GM12874 (cell line): ENCODE measurements around the gene PSMB11.

ENCODE experiments used
- TF ChIP-seq, protein P1 (sequence below): IDR thresholded peaks from 2 replicates; pipeline ENCODE4 v1.5.1; 2011; ENCODE audit warnings: low read depth, mild to moderate bottlenecking, control low read depth, low read length, moderate library complexity; ENCODE audit not compliant: insufficient read depth

PSMB11 gene

GRCh38 chr14:23047034-23047634, 5.1 kb downstream of the PSMB11 start:
- TF ChIP-seq, protein P1, sequence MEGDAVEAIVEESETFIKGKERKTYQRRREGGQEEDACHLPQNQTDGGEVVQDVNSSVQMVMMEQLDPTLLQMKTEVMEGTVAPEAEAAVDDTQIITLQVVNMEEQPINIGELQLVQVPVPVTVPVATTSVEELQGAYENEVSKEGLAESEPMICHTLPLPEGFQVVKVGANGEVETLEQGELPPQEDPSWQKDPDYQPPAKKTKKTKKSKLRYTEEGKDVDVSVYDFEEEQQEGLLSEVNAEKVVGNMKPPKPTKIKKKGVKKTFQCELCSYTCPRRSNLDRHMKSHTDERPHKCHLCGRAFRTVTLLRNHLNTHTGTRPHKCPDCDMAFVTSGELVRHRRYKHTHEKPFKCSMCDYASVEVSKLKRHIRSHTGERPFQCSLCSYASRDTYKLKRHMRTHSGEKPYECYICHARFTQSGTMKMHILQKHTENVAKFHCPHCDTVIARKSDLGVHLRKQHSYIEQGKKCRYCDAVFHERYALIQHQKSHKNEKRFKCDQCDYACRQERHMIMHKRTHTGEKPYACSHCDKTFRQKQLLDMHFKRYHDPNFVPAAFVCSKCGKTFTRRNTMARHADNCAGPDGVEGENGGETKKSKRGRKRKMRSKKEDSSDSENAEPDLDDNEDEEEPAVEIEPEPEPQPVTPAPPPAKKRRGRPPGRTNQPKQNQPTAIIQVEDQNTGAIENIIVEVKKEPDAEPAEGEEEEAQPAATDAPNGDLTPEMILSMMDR: no peak

DNA sequence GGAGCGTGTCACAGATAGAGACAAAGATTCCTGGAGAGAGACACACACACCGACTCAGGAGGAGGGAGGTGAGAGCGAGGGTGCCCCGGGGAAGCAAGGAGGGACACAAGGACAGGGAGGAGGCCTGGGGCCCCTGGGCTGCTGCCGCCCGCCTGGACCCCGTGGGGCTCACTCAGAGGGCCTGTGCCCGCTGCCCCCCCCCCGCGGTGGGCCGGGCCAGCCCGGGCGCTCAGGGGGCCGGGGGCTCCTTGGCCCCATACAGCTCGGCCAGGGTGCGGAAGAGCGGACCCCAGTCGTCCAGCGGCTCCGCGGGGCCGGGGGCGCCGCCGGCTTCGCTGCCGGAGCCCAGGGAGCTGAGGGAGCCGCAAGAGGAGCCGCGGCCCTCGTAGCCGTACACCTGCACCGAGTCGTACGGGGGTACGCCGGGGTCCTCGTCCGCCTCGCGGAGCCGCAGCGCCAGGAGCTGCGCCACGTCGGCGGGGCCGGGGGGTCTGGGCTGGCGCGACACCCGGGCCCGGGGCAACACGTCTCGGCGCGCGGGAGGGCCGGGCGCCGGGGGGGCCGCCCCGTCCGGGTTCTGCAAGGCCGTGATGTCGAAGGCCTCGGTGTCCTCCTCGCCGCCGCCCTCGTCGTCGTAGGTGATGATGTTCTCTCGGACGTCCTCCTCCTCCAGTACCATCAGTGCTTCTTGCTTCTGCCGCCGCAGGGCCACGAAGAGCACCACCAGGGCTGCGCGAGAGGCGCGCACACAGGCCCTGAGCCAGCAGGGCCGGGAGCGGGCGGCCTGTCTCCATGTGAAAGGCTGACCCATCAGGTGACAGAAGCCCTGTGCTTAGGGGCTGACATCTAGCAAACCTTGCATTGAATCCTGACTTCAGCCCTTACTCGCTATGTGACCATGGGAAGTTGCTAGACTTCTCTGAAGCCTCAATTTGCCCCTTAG, 6.0 kb downstream of the PSMB11 start:
- TF ChIP-seq, protein P1: no peak

GRCh38 chr14:23049011-23049410, 7.0 kb downstream of the PSMB11 start:
- TF ChIP-seq, protein P1: no peak

- TF ChIP-seq, protein P1: no peak
Measured at GRCh38 chr14:23051141-23052057, 9.4 kb downstream of the PSMB11 start.

GRCh38 chr14:23052182-23052623, 10.2 kb downstream of the PSMB11 start:
- TF ChIP-seq, protein P1: no peak

GRCh38 chr14:23052671-23053070, 10.7 kb downstream of the PSMB11 start:
- TF ChIP-seq, protein P1: no peak
